GM23248 (cell line): Measurements from ENCODE around the gene BTBD2.

Experiments
- EZH2 ChIP-seq: fragments of 200-600 bp; sonication (generic); IDR thresholded peaks from 2 replicates; pipeline ENCODE4 v1.6.1; 2018; ENCODE audit warnings: antibody characterized with exemption, mild to moderate bottlenecking; ENCODE audit not compliant: insufficient read depth, poor library complexity, severe bottlenecking
- EZH2phosphoT487 ChIP-seq: fragments of 200-600 bp; sonication (generic); IDR thresholded peaks from 2 replicates; pipeline ENCODE4 v1.6.1; 2018; ENCODE audit warnings: antibody characterized with exemption, moderate library complexity, mild to moderate bottlenecking, low read depth; ENCODE audit not compliant: insufficient read depth

DNA sequence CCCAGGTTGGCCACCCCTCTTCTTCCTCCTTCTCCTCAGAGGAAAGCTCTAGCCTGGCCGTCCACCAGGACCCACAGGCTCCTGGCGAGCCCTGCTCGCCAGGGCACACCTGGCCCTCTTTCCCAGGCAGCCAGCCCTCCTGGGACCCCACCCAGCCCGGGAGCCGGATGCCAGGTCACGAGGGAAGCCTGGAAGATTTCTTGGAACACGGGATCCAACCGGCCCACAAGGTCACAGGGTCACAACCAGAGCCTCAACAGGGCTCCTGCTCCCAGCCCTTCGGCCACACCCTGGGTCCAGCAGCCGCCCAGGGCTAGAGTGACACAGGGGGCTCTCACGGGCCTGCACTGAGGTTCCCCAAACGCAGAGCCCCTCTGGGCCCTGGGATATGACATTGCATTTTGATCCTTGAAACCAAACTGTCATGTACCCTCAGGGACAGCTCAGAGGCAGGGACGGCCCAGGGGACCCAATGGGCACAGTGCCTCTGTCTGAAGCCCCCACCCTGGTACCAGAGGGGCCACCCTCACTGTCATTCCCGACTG, 30.1 kb upstream of the BTBD2 start:
- no peak for TF ChIP-seq EZH2
- TF ChIP-seq EZH2phosphoT487, result no peak
